ENCODE data around the gene MACROD2. TPM values are rescaled to one million over a fixed set of nuclear protein-coding genes. Genes with fewer than 3 reads are reported as not detected.

The MACROD2 gene
- polyA plus RNA-seq, 1 donor (not counting 4 experiments of a cell fraction or from before 2014, with no cell fraction given), result 0.71 TPM

- FAIRE-seq, result no peak
- H3K4me1 ChIP-seq (ENCODE audit: control insufficient read depth, extremely low read depth, insufficient read depth, low read length), result peaks cover 7% of the 10 kb centered on the region
Observed at GRCh38 chr20:14691994-14692393, 696.7 kb downstream of the MACROD2 start.

DNA sequence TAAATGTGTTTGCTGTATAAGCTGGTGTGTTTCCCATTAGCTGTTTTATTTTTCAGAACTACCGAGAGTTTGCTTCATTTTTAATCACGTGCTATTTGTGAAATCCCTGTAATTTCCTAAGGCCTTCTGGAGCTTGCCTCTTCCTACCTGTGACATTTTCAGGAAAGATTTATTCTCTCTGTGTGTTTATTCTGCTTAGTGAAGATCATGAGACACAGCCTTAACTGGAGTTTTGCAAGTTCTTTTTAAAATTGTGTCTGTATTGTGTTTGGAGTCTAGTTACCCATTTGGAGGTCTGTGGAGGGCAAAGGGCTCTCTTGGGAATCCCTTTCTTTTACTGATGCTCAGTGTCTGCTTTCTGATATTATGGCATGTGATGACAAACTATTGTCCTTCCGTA is 701.2 kb downstream of the MACROD2 start:
- DNase-seq (ENCODE audit: low read depth, low spot score) (no peak), FAIRE-seq (no peak)
- Histone ChIP-seq H3K9me3 (ENCODE audit: control insufficient read depth, low read depth, low read length) (no peaks in the 10 kb centered on the region), H3K9me1 (ENCODE audit: control insufficient read depth, extremely low read depth, insufficient read depth, low read length) (no peaks in the 10 kb centered on the region), H3K4me3 (ENCODE audit: control insufficient read depth in 2 of 3, extremely low read depth in 1 of 3, insufficient read depth in 2 of 3, low read depth in 1 of 3, low read length in 3 of 3) (no peak overlapping the region), H3K4me2 (ENCODE audit: control insufficient read depth, extremely low read depth, insufficient read depth, low read depth, low read length) (no peak overlapping the region), H3K36me3 (ENCODE audit: control insufficient read depth in 2 of 2, extremely low read depth in 1 of 2, insufficient read depth in 2 of 2, low read length in 2 of 2) (no peaks in the 10 kb centered on the region), H4K20me1 (ENCODE audit: control insufficient read depth, extremely low read depth, insufficient read depth, low read length) (no peaks in the 10 kb centered on the region), H3K27me3 (ENCODE audit: control insufficient read depth, extremely low read depth, insufficient read depth, low read length) (no peaks in the 10 kb centered on the region), H3K4me1 (ENCODE audit: control insufficient read depth, extremely low read depth, insufficient read depth, low read length) (peaks cover 6% of the 10 kb centered on the region), H3K9ac (ENCODE audit: control insufficient read depth, extremely low read depth, insufficient read depth, low read length) (no peak overlapping the region), H3K79me2 (ENCODE audit: control insufficient read depth, insufficient read depth, low read length) (no peaks in the 10 kb centered on the region), H2AFZ (ENCODE audit: control insufficient read depth, low read length) (no peak overlapping the region), H3K27ac (ENCODE audit: control insufficient read depth, insufficient read depth, low read length) (no peak overlapping the region)
- dilution Hi-C loops (cut with MboI; ENCODE audit: extremely low pct_ligation_motif_present, low sequenced_read_pairs), result no loop called here
- no peak for TF ChIP-seq CTCF (optimal IDR thresholded peaks at IDR 0.05 in 1 of 3, IDR thresholded peaks at IDR 0.05 in 1 of 3, conservative IDR thresholded peaks at IDR 0.05 in 1 of 3; ENCODE audit: extremely low read depth in 1 of 3, insufficient read depth in 2 of 3, low read length in 3 of 3)
- TF ChIP-seq EZH2 (IDR thresholded peaks at IDR 0.05; ENCODE audit: low read length), result no peak

More at GRCh38 chr20:14691994-14692393, 696.7 kb downstream of the MACROD2 start:
- Histone ChIP-seq H3K9me3 (ENCODE audit: control insufficient read depth, low read depth, low read length) (no peaks in the 10 kb centered on the region), H3K27me3 (ENCODE audit: control insufficient read depth, extremely low read depth, insufficient read depth, low read length) (no peaks in the 10 kb centered on the region), H3K36me3 (ENCODE audit: control insufficient read depth in 2 of 2, extremely low read depth in 1 of 2, insufficient read depth in 2 of 2, low read length in 2 of 2) (no peaks in the 10 kb centered on the region), H2AFZ (ENCODE audit: control insufficient read depth, low read length) (no peak overlapping the region), H3K9me1 (ENCODE audit: control insufficient read depth, extremely low read depth, insufficient read depth, low read length) (no peaks in the 10 kb centered on the region), H3K4me2 (ENCODE audit: control insufficient read depth, extremely low read depth, insufficient read depth, low read depth, low read length) (no peak overlapping the region), H4K20me1 (ENCODE audit: control insufficient read depth, extremely low read depth, insufficient read depth, low read length) (no peaks in the 10 kb centered on the region), H3K9ac (ENCODE audit: control insufficient read depth, extremely low read depth, insufficient read depth, low read length) (no peak overlapping the region), H3K27ac (ENCODE audit: control insufficient read depth, insufficient read depth, low read length) (no peak overlapping the region), H3K79me2 (ENCODE audit: control insufficient read depth, insufficient read depth, low read length) (no peaks in the 10 kb centered on the region), H3K4me3 (ENCODE audit: control insufficient read depth in 2 of 3, extremely low read depth in 1 of 3, insufficient read depth in 2 of 3, low read depth in 1 of 3, low read length in 3 of 3) (no peak overlapping the region)
- TF ChIP-seq CTCF (optimal IDR thresholded peaks at IDR 0.05 in 1 of 3, IDR thresholded peaks at IDR 0.05 in 1 of 3, conservative IDR thresholded peaks at IDR 0.05 in 1 of 3; ENCODE audit: extremely low read depth in 1 of 3, insufficient read depth in 2 of 3, low read length in 3 of 3), result no peak
- no peak for TF ChIP-seq EZH2 (IDR thresholded peaks at IDR 0.05; ENCODE audit: low read length)
- no peak for DNase-seq (ENCODE audit: low read depth, low spot score)
- dilution Hi-C loops (cut with MboI; ENCODE audit: extremely low pct_ligation_motif_present, low sequenced_read_pairs), result no loop called here
